ENCODE results near the gene TRIP12.
"Not testable (repeated sequence)": the region's sequence is repeated elsewhere in the genome, so short reads cannot be mapped to it uniquely, and the experiment has no call there.

The TRIP12 gene

DNA sequence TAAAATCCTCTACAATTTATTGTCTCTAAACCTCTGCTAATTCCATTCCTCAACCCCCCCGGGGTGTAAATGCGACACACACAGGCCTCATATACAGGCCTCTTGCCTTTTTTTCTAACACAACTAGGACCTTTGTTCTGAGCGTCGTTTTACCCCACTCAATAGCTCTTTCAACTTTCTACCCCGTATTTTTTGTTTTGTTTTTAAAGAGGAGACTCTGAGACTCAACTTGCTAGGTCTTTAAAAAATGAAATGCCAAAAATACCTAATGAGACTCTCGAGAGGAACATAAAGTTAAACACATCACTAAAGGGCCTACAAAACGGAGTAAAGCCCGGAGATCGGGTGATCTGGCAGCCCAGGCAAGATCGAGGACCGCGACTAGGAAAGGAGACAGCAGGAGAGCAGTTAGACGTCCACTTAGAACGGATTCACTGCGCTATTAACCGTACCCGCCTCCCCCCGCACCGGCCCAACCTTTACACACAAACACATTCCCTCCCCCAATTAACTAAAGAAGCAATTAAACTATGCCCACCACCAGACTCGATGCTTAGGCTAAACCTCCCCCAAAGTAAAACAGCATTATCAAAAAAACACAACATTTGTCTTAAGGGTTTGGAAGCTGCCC is 1.7 kb downstream of the TRIP12 start:
- DNase-seq: peak; percentile 10

DNA sequence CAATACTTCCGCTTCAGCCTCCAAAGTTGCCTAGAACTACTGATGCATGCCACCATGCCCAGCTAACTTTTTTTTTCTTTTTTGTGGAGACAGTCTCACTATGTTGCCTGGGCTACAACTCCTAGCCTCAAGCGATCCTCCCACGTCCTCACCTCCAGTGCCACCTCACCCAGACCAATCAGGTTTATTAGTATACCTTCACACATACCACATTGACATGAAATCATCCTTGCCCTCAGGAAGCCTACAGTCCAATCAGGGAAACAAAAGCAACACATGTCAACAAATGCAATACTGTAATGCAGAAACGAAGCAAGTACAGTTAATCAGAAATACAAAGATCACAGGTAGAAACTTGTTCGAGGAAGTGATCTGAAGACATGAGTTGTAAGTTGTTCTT is 4.0 kb downstream of the TRIP12 start:
- no peak for DNase-seq

DNA sequence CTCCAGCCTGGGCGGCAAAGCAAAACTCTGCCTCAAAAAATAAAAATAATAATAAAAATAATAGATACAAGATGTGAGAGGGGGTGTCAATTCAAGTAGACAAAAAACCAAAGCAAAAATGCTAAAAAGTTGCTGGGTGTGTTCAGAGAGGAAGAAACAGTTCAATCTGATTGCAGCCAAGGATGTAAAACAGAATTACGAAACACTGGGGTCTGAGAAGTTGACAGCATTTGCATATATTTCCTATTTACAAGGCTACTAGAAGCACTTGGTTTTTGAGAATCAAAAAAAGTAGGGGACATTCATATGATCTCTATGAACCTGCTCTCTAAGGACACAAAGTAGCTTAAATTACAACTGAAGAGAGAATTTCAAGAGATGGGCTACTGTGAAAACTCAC is 7.6 kb downstream of the TRIP12 start:
- DNase-seq: no peak

DNA sequence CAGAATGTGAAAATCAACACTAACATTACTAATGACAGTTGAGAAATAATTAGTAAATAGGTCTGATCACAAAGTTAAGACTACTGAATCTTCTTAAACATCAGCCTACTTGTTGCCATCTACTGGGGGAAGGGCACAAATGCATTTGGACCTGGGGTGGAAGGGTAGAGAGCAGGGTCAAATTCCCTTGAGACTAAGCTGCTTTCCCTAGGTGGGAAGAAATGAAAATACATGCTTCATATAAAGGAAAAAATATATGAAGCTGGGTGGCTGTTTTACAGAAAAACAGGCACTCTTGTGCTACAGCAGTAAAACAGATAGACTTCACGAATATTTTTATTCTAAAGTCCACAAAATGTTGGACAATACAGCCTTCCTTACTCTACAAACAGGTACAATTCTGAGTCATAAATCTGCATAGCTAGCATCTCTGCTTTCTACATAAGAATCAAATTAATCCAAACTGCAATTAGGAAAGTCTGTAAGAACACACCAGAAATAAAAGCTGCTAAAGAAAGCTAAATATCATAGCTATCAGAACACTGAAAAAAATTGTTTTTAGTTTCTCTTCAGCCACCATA is 10.9 kb downstream of the TRIP12 start:
- no peak for DNase-seq

DNA sequence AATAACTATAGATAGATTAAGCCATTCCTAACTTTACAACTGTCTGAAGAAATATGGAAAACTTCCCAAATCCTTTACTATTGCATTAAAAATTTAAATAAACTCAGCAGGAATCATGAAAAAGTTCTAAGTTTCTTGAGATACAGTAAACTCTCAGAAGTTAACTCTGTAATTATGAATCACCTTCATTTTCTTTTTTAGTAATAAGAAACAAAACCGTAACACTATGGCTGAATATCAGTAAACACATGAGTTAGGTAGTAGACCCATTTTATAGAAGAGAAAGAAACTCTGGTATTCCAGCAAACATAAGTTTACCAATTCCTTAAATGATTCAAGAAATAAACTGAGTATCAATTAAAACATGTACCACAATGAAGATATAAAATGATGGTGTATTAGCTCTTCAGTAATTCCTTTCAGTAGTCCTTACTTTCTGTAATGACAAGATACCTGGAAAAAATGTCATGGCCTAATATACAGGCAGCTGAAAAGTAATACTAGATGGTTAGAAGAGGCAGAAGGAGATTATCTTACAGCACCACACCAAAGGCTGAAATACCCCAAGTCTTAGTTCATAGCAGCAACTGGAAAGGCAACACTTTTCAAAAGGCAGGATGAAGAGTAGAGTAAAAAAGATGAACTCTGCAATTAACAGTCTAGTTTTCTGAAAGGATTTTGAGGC is 11.5 kb downstream of the TRIP12 start:
- DNase-seq: no peak

DNA sequence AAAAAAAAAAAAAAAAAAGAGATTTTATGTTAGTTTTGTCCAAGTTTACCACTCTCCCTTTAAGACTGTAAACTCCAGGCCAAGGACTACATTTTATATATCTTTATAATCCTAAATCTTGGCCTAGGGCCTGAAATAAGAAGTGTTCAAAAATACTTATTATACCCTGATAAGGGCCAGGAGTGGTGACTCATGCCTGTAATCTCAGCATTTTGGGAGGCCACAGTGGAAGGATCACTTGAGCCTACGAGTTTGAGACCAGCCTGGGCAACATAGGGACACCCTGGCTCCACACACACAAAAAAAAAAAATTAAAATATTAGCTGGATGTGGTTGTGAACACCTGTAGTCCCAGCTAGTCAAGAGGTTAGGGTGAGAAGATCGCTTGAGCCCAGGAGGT is 12.7 kb downstream of the TRIP12 start:
- DNase-seq: no peak

DNA sequence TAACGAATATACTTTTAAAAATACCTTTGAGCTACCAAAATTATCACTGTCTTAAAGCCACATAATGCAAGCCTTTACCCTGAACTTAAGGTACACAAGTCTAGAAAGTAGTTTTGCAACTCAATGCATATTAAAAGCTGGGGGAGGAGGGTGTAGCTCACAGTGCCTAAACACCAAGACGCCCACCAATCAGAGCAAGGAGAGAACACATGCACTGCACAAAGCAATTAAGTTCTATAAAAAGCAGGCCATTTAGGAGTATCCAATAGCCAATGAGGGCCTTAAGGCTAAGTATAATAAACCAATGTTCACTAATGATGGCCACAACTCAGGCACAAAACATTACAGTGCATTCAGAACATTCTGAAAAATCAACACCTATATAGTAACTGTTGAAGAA is 16.2 kb downstream of the TRIP12 start:
- peak; percentile 63 for DNase-seq

DNA sequence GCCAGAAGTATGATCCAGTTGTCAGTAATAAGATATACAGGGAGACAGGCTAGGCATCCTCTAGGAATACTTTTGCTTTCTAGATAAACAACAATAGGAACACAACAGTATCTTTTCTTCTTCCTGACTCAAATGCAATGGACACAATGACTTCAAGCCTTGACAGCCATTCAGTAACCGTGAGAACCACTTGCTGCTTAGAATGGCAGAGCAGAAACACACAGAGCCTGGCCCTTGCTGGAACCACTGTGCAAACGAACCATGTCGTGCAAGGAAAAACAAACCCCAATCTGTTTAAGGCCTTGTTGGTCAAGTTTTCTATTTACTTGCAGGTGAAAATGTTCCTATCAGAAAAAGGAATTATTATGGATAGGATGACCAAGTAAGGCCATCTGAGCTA is 18.8 kb downstream of the TRIP12 start:
- DNase-seq: no peak

DNA sequence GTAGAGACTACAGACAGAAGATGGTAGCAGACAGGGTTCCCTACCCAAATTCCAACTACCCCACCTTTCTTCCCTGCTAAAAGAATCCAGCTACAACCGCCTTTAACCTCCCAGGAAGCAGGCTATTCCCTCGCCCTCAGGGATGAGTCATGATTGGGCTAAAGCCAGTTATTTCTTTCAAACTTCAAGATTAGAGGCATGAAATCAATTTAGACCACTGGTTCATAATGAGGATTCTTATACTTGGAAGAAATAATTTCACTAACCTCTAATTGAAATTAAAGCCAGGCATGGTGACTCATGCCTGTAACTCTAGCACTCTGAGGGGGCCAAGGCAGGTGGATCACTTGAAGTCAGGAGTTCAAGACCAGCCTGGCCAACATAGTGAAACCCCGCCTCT is 20.0 kb downstream of the TRIP12 start:
- no peak for DNase-seq

DNA sequence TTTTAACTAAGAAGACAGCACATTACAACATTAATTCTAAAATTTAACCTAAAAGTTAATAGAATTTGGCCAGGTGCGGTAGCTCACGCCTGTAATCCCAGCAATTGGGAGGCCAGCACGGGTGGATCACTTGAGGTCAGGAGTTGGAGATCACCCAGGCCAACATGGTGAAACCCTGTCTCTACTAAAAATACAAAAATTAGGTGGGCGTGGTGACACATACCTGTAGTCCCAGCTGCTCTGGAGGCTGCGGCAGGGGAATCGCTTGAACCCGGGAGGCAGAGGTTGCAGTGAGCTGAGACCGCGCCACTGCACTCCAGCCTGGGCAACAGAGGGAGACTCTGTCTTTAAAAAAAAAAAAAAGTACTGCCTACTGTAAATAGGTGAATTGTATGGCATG is 21.3 kb downstream of the TRIP12 start:
- not testable (repeated sequence) for DNase-seq

DNA sequence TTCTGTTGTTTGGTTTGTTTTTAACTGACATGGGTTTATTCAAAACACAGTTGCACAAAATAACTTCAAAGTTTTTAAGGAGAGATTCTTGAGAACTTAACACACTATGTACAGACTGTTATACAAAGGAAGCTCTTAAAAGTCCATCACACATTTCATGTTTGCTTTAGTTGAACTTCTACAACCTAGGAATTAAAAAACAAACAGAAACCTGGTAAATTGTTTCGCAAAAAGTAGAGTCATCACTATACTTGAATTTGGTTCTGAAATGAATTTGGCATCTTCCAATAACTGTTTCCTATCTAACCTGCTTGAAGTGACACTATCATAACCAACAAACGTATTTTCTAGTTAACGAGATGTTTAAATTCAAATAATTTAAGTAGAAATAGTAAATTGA is 21.8 kb downstream of the TRIP12 start:
- no peak for DNase-seq

DNA sequence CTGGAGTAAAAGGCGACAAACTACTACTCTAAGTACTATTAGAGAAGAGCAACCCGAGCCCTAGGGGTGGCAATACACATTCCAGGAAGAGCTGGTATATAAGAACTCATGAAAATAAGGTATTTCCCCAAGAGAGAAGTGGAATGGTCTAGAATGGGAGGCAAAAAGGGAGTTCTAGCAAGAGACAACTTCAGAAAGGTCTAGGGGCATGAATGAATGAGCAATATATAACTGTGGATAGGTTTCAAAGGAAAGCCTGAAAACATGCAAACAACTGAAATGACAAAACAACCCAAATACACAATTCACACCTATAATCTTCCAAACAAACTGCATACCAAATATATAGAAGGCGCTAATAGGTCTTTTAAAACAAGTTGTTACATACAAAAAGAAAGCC is 22.2 kb downstream of the TRIP12 start:
- DNase-seq: no peak

DNA sequence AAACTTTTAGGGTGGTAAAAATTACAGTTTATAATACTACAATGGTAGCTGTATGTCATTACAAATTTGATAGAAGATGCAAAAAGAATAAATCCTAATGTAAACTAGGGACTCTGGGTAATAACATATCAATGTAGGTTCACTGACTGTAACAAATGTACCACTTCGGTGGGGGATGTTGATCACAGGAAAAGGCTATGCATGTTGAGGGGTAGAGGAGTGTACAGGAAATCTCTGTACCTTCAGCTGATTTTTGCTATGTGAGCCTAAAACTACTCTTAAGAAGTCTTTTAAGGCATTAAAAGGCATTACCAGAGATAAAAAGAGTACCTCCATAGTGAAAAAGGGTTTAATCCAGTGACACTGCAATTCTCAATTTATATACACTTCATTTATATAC is 25.0 kb downstream of the TRIP12 start:
- no peak for DNase-seq

DNA sequence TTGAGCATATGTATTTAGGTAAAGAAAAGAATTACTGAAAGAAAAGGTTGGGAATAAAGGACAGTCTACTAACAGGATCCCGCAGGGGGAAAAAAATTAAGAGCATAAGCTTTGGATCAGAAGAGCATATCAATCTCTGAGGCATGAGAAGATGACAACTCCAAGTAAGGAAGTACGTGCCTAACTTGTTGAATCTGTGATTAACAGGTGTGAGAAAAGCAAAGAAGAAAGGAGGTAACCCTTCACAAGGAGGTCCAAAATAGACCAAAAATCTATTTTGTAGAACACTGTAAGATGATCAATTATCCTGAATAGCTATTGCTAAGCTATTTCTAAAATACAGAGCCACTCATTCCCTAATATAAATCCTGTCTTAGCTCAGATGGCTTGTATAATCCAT is 32.8 kb downstream of the TRIP12 start:
- no peak for DNase-seq

DNA sequence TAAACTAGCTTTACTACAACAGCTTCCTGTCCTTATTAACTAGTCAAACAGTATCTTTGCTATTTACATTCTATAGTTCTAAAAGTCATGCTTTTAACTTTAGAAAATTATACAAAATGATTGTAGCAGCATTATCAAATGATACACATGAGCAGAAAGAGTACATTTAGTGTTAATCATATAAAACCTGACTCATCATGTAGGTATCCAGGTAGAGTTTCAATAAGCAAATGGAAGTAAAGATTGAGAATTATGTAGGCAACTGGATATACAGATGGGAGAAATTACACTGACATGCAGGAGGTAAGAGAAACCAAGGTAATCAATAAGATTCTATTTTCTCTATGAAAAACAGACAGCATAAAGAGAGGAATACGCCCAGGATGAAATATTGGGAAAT is 33.8 kb downstream of the TRIP12 start:
- no peak for DNase-seq

DNA sequence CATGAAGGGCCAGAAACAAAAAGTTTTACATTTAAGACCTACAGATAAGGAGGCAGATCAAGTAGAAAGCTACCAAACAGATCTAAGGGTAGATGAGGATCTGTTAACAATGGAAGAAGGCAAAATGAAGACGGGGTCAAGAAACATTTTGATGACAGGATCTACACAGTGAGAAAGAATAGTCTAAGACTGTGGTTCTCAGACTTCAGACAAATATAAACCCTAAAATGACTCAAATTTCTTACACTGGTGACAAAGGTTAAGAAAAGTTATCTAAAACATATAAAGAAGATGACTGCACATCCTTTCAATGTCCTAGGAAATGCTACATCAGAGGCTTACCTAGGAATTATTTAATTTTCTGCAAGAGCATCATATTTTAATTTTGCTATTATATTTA is 34.4 kb downstream of the TRIP12 start:
- DNase-seq: no peak

DNA sequence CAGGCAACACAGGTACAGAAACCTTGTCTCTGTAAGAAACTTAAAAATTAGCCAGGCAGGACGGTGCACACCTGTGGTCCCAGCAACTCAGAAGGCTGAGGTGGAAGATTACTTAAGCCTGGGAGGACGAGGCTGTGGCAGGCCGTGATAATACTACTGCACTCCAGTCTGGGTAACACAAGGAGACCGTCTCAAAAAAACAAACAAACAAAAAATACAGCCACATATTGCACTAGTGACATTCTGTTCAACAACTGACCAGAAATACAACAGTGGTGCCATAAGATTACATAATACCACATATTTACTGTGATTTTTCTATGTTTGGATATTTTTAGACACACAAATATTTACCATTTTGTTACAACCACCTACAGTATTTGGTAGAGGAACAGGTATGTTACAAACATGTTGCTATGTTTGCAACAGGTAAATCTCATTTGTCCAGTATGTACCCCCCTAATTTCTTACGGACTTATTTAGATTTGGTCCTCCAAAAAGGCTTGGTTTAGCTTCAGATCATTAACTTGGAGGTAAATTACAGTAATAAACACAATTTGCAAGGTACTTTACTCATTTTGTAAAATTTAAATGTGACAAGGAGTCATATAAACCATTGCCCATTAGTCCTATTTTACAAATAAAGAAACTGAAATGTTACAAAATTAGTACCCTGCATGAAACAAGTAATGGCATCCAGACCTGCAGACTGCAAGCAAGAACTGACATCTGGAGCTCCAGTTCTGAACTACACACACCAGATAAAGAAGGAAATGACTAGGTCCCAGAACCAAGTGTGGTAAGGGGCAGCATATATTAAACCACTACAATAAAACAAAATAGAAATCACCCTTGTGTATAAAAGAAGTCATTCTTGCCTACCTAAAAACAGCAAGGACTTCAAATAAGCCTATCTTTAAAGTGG is 36.8 kb downstream of the TRIP12 start:
- DNase-seq: no peak

DNA sequence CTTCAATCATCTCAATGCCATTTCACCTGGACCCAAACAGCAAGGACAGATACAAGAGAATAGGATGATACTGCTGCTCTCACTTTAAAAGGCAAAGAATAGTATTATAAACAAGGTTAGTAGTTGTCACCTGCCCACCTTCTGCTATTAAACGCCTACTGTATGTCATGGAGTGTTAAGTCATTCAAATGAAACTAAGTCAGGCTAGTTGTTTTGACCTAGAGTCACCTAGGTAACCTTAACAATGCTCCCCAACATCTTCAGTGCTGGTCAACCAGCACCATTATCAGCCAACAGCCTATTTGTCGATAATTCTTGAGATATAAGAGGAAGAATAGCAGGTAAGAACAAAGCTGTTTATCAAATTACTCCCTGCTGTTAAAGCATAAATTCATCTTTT is 39.2 kb downstream of the TRIP12 start:
- no peak for DNase-seq

DNA sequence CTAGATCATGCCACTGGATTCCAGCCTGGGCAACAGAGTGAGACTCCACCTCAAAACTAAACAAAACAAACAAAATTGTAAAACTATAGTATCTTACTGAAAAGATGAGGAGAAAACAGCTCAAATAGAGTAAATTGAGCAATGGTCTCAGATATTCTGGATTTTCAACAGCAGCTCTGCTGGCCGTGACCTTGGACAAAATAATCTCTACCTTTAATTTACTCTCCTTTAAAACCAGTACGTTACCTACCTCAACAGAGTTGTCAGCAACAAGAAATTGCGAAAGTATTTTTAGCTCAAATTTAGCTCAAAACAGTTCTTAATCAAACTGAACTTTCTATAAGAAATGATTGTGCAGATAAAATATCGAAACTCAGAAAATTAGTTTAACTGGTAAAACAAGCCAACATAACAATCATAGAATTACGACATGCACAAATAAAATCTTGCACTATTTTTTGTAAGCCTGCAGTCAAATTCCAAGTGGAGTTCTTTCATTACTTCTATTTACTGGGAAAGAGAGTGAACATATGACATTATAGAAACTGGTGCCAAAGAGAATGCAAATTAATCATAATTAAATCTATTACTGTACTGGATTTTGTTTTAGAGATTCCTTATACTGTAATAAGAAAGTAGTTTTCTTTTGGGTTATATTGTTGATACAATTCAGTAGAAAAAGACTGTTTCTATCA is 40.8 kb downstream of the TRIP12 start:
- DNase-seq: no peak

DNA sequence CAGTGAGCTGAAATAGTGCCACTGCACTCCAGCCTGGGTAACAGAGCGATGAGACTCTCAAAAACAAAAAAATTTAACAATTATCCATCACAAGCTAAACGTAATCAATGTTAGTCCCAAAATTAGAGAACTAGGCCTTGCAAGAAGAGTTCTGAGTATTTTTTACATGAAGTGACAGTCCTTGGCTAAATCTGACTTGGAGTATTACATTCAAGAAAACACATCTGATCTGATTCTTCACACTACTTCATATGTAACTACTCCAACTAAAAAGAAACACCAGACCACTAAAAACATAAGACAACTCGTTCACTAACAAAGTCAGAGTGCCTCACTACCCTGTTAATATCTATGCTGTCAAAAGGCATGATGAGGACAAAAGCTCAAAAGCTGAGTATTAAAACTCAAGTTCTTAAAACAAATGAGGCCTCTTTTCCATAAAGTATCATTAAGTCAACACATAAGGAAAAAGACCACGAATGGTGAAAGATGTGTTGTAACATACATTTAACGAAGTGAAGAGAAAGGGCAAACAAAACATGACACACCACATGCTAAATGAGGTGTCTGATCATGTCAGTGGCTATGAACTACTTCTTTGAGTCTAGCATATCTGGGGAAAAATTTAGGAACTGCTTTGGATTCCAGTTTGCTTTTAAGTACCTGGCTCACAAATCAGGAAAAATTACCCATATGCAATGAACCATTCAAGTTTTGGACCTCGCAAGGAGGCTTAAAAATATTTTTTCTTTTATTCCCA is 42.4 kb downstream of the TRIP12 start:
- DNase-seq: no peak

DNA sequence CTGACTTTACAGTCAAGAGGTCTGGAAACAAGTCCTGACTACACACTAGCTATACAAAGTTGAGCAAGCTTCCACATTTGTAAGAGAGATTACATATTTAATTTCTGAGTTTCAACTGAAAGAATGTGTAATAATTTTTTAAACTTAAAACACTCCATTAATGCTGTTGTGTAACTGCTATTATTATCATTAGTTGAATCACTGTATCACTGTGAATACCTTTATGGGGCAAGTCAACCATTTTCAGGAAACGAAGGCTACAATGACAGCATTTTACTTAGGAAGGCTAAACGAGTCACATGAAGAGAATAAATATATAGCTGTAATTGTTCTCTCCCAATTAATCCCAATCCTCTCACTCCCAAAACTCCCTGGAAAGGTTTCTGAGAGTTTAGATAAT is 46.3 kb downstream of the TRIP12 start:
- no peak for DNase-seq

DNA sequence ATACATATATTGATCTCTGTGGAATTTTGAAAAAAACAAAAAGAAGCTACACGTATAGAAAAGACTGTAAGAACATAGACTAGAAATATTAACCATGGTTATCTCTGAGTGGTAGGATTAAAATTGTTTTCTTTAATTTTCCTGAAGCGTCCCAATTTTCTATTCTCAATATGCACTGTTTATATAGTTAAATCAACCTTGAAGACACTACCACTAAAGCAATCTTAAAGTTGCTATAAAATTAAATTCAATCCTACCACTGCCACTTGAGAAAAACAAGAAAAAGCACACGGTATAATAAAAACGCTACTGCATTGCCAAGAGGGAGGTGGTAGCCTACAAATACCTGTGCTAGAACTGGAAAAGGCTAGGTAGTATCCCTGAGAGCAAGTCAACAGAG is 47.2 kb downstream of the TRIP12 start:
- DNase-seq: no peak

Measured in NCI-H2227 treated with DMSO at 0.1 percent for 48 hours (cell line).